ENCODE results near the gene SORCS1.

SORCS1 gene

DNA sequence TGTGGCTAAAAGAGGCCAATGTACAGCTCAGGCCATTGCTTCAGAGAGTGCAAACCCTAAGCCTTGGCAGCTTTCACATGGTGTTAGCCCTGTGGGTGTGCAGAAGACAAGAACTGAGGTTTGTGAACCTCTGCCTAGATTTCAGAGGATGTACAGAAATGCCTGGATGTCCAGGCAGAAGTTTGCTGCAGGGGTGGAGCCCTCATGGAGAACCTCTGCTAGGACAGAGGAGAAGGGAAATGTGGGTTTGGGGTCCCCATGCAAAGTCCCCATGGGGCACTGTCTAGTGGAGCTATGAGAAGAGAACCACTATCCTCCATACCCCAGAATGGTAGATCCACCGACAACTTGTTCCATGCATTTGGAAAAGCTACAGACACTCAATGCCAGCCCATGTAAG, 12.4 kb downstream of the SORCS1 start:
- in situ Hi-C loops (cut with HindIII; ENCODE audit: low sequenced_read_pairs), result no loop called here
- no peak overlapping the region for H3K4me3 ChIP-seq (ENCODE audit: low read depth, low read length)
- TF ChIP-seq, protein P1, sequence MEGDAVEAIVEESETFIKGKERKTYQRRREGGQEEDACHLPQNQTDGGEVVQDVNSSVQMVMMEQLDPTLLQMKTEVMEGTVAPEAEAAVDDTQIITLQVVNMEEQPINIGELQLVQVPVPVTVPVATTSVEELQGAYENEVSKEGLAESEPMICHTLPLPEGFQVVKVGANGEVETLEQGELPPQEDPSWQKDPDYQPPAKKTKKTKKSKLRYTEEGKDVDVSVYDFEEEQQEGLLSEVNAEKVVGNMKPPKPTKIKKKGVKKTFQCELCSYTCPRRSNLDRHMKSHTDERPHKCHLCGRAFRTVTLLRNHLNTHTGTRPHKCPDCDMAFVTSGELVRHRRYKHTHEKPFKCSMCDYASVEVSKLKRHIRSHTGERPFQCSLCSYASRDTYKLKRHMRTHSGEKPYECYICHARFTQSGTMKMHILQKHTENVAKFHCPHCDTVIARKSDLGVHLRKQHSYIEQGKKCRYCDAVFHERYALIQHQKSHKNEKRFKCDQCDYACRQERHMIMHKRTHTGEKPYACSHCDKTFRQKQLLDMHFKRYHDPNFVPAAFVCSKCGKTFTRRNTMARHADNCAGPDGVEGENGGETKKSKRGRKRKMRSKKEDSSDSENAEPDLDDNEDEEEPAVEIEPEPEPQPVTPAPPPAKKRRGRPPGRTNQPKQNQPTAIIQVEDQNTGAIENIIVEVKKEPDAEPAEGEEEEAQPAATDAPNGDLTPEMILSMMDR (IDR thresholded peaks at IDR 0.05; ENCODE audit: low read depth, low read length), result no peak
- DNase-seq (ENCODE audit: low read depth, low spot score), result no peak

DNA sequence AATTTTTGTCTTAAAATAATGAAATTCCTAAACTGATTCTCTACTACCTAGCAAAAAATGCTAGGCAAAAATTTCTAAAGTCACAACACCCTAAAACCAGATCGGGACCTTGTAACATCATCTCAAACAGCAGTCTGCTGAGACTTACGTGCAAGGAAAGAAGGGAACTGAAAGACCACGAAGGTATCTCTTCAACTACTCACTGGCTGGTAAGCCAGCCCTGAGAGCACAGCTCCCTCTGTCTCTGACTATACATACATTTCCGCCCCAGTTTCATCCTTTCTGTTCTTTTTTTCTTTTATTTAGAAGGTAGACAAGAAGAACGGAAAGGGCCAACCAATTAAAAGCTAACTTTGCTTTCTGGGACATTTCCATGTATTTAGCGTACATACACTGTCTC, 15.6 kb downstream of the SORCS1 start:
- in situ Hi-C loops (cut with HindIII; ENCODE audit: low sequenced_read_pairs), result no loop called here
- TF ChIP-seq, protein P1 (IDR thresholded peaks at IDR 0.05; ENCODE audit: low read depth, low read length), result no peak
- no peak overlapping the region for H3K4me3 ChIP-seq (ENCODE audit: low read depth, low read length)
- DNase-seq (ENCODE audit: low read depth, low spot score), result no peak

DNA sequence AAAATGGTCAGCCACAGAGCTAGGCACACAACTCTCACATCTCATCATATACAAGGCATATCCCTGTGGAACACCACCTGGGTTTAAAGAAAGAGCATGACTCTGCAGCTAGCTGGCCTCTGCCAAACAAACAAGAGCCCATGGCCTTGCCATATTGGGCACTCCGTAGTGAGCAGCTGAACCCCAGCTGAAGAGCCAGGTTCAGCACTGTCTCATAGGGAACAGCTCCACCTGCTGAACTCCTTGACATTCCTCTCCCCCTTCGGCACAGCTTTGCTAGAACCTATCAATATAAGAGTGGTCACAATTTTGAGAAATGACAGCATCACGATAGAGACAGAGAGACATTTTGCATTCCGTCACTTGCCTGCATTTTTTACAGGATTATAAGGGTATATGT, 20.0 kb downstream of the SORCS1 start:
- no peak overlapping the region for H3K4me3 ChIP-seq (ENCODE audit: low read depth, low read length)
- DNase-seq (ENCODE audit: low read depth, low spot score), result no peak
- in situ Hi-C loops (cut with HindIII; ENCODE audit: low sequenced_read_pairs), result no loop called here
- TF ChIP-seq, protein P1 (IDR thresholded peaks at IDR 0.05; ENCODE audit: low read depth, low read length), result no peak

DNA sequence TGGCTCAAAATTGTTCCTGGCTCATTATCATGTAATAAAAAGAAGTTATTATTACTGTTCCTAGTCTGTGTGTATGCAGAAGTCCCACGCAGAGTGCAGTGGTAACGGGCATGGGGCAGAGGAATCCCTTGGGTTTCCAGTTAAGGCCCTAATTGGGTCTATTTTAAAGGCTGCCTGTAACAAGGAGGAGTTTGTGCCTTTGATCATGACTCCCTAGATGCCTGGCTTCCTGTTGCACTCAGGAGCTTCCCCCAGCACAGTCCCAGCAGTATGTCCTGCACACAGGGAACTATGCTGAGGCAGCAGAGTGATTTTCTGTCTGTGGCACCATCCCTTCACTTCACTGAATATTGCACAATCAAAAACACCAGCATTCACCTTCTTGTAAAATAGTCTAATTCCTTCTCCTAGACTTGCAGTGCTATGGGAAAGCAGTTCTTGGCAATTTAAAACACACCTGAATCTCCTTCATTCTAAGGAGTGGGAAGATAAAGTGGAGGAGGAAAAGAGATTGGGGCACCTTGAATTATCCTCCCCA, 22.9 kb downstream of the SORCS1 start:
- no peak overlapping the region for H3K4me3 ChIP-seq (ENCODE audit: low read depth, low read length)
- TF ChIP-seq, protein P1 (IDR thresholded peaks at IDR 0.05; ENCODE audit: low read depth, low read length), result no peak
- DNase-seq (ENCODE audit: low read depth, low spot score), result no peak
- in situ Hi-C loops (cut with HindIII; ENCODE audit: low sequenced_read_pairs), result no loop called here

DNA sequence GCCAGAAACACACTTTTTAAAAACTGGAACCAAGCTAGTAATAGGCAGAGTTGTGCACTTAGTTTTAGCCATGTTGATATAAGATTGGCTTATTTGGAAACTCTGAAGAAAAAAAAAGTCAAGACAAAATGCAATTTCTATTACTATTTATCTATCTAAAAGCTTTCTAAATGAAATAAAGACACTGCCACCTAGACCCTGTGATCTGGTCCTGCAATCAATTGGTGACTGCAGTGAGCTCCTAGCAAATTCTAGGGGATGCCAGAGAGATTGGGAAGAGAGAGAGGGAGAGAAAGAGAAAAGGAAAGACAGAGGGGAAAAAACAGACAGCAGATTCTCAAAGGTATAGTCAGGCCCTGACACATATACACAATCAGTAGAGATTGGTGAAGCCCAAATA, 25.3 kb downstream of the SORCS1 start:
- no peak overlapping the region for H3K4me3 ChIP-seq (ENCODE audit: low read depth, low read length)
- in situ Hi-C loops (cut with HindIII; ENCODE audit: low sequenced_read_pairs), result no loop called here
- TF ChIP-seq, protein P1 (IDR thresholded peaks at IDR 0.05; ENCODE audit: low read depth, low read length), result no peak
- DNase-seq (ENCODE audit: low read depth, low spot score), result no peak

DNA sequence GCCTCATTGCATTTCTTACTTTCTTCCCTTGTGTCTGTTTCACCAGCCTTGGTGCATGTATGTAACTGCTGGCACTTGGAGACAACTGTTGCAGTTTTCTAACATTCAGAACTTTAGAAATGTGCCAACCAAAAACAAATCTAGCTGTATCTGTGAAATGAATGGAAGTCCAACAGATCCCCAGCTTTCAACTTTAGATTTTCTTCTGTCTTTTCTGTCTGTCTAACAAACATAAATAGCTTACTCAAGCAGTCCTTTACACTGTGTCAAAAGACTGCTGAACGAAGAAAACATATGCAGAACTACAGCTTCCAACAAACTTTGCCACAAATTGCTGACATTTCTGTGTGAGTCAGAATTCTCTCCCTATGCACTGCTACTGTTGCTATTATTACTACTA, 30.9 kb downstream of the SORCS1 start:
- in situ Hi-C loops (cut with HindIII; ENCODE audit: low sequenced_read_pairs), result no loop called here
- no peak overlapping the region for H3K4me3 ChIP-seq (ENCODE audit: low read depth, low read length)
- no peak for DNase-seq (ENCODE audit: low read depth, low spot score)
- TF ChIP-seq, protein P1 (IDR thresholded peaks at IDR 0.05; ENCODE audit: low read depth, low read length), result no peak

DNA sequence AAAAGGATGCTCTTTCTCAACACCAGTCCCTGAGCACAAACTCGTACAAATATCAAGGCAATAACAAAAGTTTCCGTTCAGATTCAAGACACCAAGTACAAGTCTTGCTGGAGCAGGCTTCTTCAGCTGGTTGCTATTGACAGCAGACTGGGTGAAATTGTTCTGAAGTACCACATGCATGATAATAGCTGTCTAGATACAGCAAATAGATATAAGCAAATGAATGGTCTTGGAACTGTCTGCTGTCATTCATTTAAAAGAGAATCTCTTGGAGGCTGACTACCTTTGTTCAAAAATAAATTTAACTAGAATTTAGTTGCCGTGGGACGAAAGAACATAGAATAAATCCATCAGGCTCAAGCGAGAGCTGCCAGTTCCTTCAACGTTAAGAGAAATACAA, 35.5 kb downstream of the SORCS1 start:
- TF ChIP-seq, protein P1 (IDR thresholded peaks at IDR 0.05; ENCODE audit: low read depth, low read length), result no peak
- in situ Hi-C loops (cut with HindIII; ENCODE audit: low sequenced_read_pairs), result no loop called here
- H3K4me3 ChIP-seq (ENCODE audit: low read depth, low read length), result no peak overlapping the region
- DNase-seq (ENCODE audit: low read depth, low spot score), result no peak

All from astrocyte of the spinal cord (primary cell).